ENCODE measurements around the gene LATS2. TPM values are rescaled to one million over a fixed set of nuclear protein-coding genes. Genes with fewer than 3 reads are reported as not detected.

Gene LATS2
- total RNA-seq, 2 experiments from 2014 or later = 6.2 to 6.5 TPM

DNA sequence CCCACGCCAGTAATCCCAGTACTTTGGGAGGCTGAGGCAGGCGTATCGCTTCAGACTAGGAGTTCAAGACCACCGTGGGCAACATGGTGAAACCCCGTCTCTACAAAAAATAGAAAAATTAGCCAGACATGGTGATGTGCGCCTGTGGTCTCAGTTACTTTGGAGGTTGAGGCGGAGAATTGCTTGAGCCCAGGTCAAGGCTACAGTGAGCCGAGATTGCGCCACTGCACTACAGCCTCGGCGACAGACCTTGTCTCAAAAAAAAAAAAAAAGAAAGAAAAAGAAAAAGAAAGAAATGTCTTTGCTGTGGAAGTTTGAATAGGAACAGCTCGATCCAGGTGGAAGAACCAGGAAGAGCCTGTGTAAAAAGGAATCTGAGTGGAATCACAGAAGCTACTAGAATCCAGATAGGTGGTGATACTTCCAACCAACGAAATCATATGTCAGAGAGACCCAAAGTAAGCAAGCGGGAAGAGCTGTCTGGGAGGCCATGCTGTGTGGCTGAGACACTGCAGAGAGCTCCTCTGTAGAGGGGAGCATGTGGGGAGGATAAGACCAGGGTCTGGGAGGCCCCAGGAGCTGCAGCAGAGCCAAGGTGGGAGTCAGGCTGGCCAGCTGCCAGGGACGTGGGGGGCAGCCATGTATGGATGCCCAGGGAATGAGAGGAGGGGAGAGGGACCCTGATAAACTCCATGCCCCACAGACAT, 21.1 kb downstream of the LATS2 start:
- Mint-ChIP-seq H3K36me3 (ENCODE audit: low read depth) (no peaks in the 10 kb centered on the region), H3K4me3 (no peak overlapping the region), H3K4me1 (ENCODE audit: low read depth) (peaks cover 9% of the 10 kb centered on the region), H3K27ac (no peak overlapping the region), H3K27me3 (no peaks in the 10 kb centered on the region), H3K9me3 (no peaks in the 10 kb centered on the region)
- Histone ChIP-seq H3K27me3 (ENCODE audit: control insufficient read depth in 1 of 2, insufficient read depth in 2 of 2, low read length in 2 of 2) (no peaks in the 10 kb centered on the region), H3K9me3 (ENCODE audit: control insufficient read depth in 1 of 2, insufficient read depth in 1 of 2, low read length in 2 of 2) (no peaks in the 10 kb centered on the region), H3K4me1 (ENCODE audit: insufficient read depth, low read length) (peaks cover 3% of the 10 kb centered on the region), H3K36me3 (ENCODE audit: insufficient read depth, low read length) (no peaks in the 10 kb centered on the region), H3K4me3 (ENCODE audit: low read length) (no peak overlapping the region), H3K27ac (ENCODE audit: low read depth in 1 of 2, low read length in 2 of 2) (no peak overlapping the region)
- TF ChIP-seq CTCF (IDR thresholded peaks at IDR 0.05) = no peak
- DNase-seq (no peak), ATAC-seq (ENCODE audit: poor library complexity) (no peak)
- ChIA-PET CTCF (no interaction called here), POLR2A (interaction anchor here (0.7 kb wide), 1 partner anchor 880 kb away, joined by 3 read pairs; the partner anchor contains the start of gene GJA3)
- intact Hi-C loops (cut with DNase I, micrococcal nuclease) = no loop called here

- peaks cover 9% of the 10 kb centered on the region for H3K4me1 Mint-ChIP-seq (ENCODE audit: low read depth)
- H3K4me1 ChIP-seq (ENCODE audit: insufficient read depth, low read length) = peaks cover 3% of the 10 kb centered on the region
- H3K27me3 ChIP-seq (ENCODE audit: control insufficient read depth in 1 of 2, insufficient read depth in 2 of 2, low read length in 2 of 2) = no peaks in the 10 kb centered on the region
- no peaks in the 10 kb centered on the region for H3K36me3 ChIP-seq (ENCODE audit: insufficient read depth, low read length)
- CTCF ChIA-PET = no interaction called here
- H3K36me3 Mint-ChIP-seq (ENCODE audit: low read depth) = no peaks in the 10 kb centered on the region
- no peak overlapping the region for H3K27ac Mint-ChIP-seq
- ATAC-seq (ENCODE audit: poor library complexity) (no peak), DNase-seq (no peak)
- POLR2A ChIA-PET = no interaction called here
- no peak overlapping the region for H3K4me3 ChIP-seq (ENCODE audit: low read length)
- no peaks in the 10 kb centered on the region for H3K27me3 Mint-ChIP-seq
- no peak for TF ChIP-seq CTCF (IDR thresholded peaks at IDR 0.05)
- intact Hi-C loops (cut with DNase I, micrococcal nuclease) = no loop called here
- no peaks in the 10 kb centered on the region for H3K9me3 ChIP-seq (ENCODE audit: control insufficient read depth in 1 of 2, insufficient read depth in 1 of 2, low read length in 2 of 2)
- no peaks in the 10 kb centered on the region for H3K9me3 Mint-ChIP-seq
- H3K27ac ChIP-seq (ENCODE audit: low read depth in 1 of 2, low read length in 2 of 2) = no peak overlapping the region
- no peak overlapping the region for H3K4me3 Mint-ChIP-seq
These were observed 22.1 kb downstream of the LATS2 start for GRCh38 chr13:21039097-21039800.

- peaks cover 9% of the 10 kb centered on the region for H3K4me1 Mint-ChIP-seq (ENCODE audit: low read depth)
- Histone ChIP-seq H3K27me3 (ENCODE audit: control insufficient read depth in 1 of 2, insufficient read depth in 2 of 2, low read length in 2 of 2) (no peaks in the 10 kb centered on the region), H3K36me3 (ENCODE audit: insufficient read depth, low read length) (no peaks in the 10 kb centered on the region), H3K4me1 (ENCODE audit: insufficient read depth, low read length) (peaks cover 3% of the 10 kb centered on the region), H3K27ac (ENCODE audit: low read depth in 1 of 2, low read length in 2 of 2) (no peak overlapping the region), H3K9me3 (ENCODE audit: control insufficient read depth in 1 of 2, insufficient read depth in 1 of 2, low read length in 2 of 2) (no peaks in the 10 kb centered on the region), H3K4me3 (ENCODE audit: low read length) (no peak overlapping the region)
- no peak overlapping the region for H3K27ac Mint-ChIP-seq
- H3K36me3 Mint-ChIP-seq (ENCODE audit: low read depth) = no peaks in the 10 kb centered on the region
- TF ChIP-seq CTCF (IDR thresholded peaks at IDR 0.05) = no peak
- no peak for DNase-seq
- H3K27me3 Mint-ChIP-seq = no peaks in the 10 kb centered on the region
- no peak overlapping the region for H3K4me3 Mint-ChIP-seq
- CTCF ChIA-PET = no interaction called here
- POLR2A ChIA-PET = no interaction called here
- ATAC-seq (ENCODE audit: poor library complexity) = no peak
- intact Hi-C loops (cut with DNase I, micrococcal nuclease) = no loop called here
- no peaks in the 10 kb centered on the region for H3K9me3 Mint-ChIP-seq
These were observed 23.7 kb downstream of the LATS2 start for GRCh38 chr13:21037656-21038055.
